K562 (cell line): ENCODE measurements around the gene ENPP7. TPM values are rescaled to one million over a fixed set of nuclear protein-coding genes. Genes with fewer than 3 reads are reported as not detected.

Experiments used
- ATAC-seq: fragments of 200-7000 bp; cut with Tn5 transposase; 3 replicates; pipeline ENCODE4 v1.9.1; 2020; ENCODE audit warnings: moderate library complexity
- BruUV-seq: library from RNA; stranded (reverse); fragments of 400-500 nt; replicated peaks from 2 replicates; lab custom pipeline; 2021; lab: Mats Ljungman, UMichigan
- CTCF ChIA-PET: fragments of 300-600 bp; formaldehyde crosslinking; extraction: SDS; loops from one replicate; lab custom pipeline; 2021; ENCODE audit warnings: low intra/inter-chr PET ratio; lab: Yijun Ruan, JAX
- POLR2A ChIA-PET: fragments of 300-600, 350-650 bp; sonication (Branson Sonifier 250); formaldehyde crosslinking; extraction: SDS; loops from one replicate; lab custom pipeline; 2021; ENCODE audit warnings: antibody characterized with exemption, inconsistent platforms; lab: Yijun Ruan, JAX
- DNase-seq, 4 experiments: peaks; one replicate each; pipeline versions ENCODE4 v3.0.0 to v3.0.0-alpha.2; 2011 to 2018; ENCODE audit warnings: low spot score in 3 of 4, mixed read lengths in 3 of 4; ENCODE audit errors: extremely low read depth in 1 of 4
- FAIRE-seq: peaks from 2 replicates; lab custom pipeline; 2011; peaks lifted over from hg19 to GRCh38; lab: Jason Lieb, UNC
- H2AFZ ChIP-seq: 2 replicates; pipeline ENCODE4 v1.6.0; 2011; ENCODE audit warnings: low read depth, low read length, control low read depth, inconsistent platforms
- H3K27ac ChIP-seq: fragments of 200-600 bp; 3 replicates; pipeline ENCODE4 v1.8.0; 2011; ENCODE audit warnings: low read depth, mild to moderate bottlenecking, control low read depth, inconsistent platforms, low read length, moderate library complexity, mixed read lengths; ENCODE audit errors: extremely low read depth
- H3K27me3 ChIP-seq, 2 experiments: fragments of 300-600 bp in 1 of 2; 2 replicates in 1 of 2; 3 replicates in 1 of 2; pipeline versions ENCODE4 v1.6.0 to v1.8.0; 2011; ENCODE audit warnings: inconsistent platforms in 2 of 2, low read length in 2 of 2, mild to moderate bottlenecking in 1 of 2, mixed read lengths in 1 of 2, moderate library complexity in 1 of 2; ENCODE audit not compliant: control insufficient read depth in 2 of 2, insufficient read depth in 2 of 2
- H3K36me3 ChIP-seq: fragments of 300-600 bp; 3 replicates; pipeline ENCODE4 v1.8.0; 2011; ENCODE audit warnings: mild to moderate bottlenecking, low read length, inconsistent platforms; ENCODE audit not compliant: control insufficient read depth, insufficient read depth
- H3K4me1 ChIP-seq, 2 experiments: fragments of 200-600 bp in 1 of 2; replicated peaks in 1 of 2; 2 replicates in 1 of 2; 3 replicates in 1 of 2; pipeline versions ENCODE4 v1.5.1 to v1.8.0; 2011; ENCODE audit warnings: inconsistent platforms in 2 of 2, low read length in 2 of 2, mild to moderate bottlenecking in 1 of 2, mixed read lengths in 1 of 2, moderate library complexity in 1 of 2; ENCODE audit not compliant: control insufficient read depth in 2 of 2, insufficient read depth in 2 of 2
- H3K4me2 ChIP-seq: 2 replicates; pipeline ENCODE4 v1.6.1; 2011; ENCODE audit warnings: low read length, control low read depth, inconsistent platforms, mixed read lengths; ENCODE audit not compliant: insufficient read depth
- H3K4me3 ChIP-seq: fragments of 200-600 bp; sonication (generic), shearing (Covaris generic); 2 replicates; pipeline ENCODE4 v1.5.1; 2016; ENCODE audit warnings: control low read depth, inconsistent platforms
- H3K79me2 ChIP-seq: fragments of 200-600 bp; 3 replicates; pipeline ENCODE4 v1.8.0; 2011; ENCODE audit warnings: low read length, inconsistent platforms; ENCODE audit not compliant: control insufficient read depth, insufficient read depth
- H3K9ac ChIP-seq, 2 experiments: 2 replicates each; pipeline versions ENCODE4 v1.6.0 to v1.6.1; 2011; ENCODE audit warnings: low read depth in 2 of 2, low read length in 2 of 2, control low read depth in 1 of 2, inconsistent platforms in 1 of 2, mild to moderate bottlenecking in 1 of 2, mixed read lengths in 1 of 2; ENCODE audit not compliant: insufficient read depth in 1 of 2
- H3K9me1 ChIP-seq: one replicate; pipeline ENCODE4 v1.6.0; 2011; ENCODE audit warnings: inconsistent platforms, mild to moderate bottlenecking, low read length, moderate library complexity; ENCODE audit not compliant: control insufficient read depth, insufficient read depth
- H3K9me3 ChIP-seq: replicated peaks from 2 replicates; pipeline ENCODE4 v1.5.1; 2011; ENCODE audit warnings: low read depth, low read length, inconsistent platforms; ENCODE audit not compliant: control insufficient read depth, insufficient read depth
- H4K20me1 ChIP-seq: replicated peaks from 2 replicates; pipeline ENCODE4 v1.6.1; 2011; ENCODE audit warnings: low read length, inconsistent platforms, mixed read lengths; ENCODE audit not compliant: control insufficient read depth, insufficient read depth
- BRD4 ChIP-seq: fragments of 200-600 bp; sonication (generic); IDR thresholded peaks from 2 replicates; pipeline ENCODE4 v1.6.1; 2017; ENCODE audit warnings: inconsistent platforms
- TRIM24 ChIP-seq, 2 experiments: fragments of 450-650 bp; IDR thresholded peaks; 2 replicates each; pipeline ENCODE4 v1.6.1; 2016
- XRCC5 ChIP-seq: fragments of 200-400 bp; formaldehyde crosslinking; IDR thresholded peaks from 2 replicates; pipeline ENCODE4 v1.6.1; 2017; ENCODE audit warnings: low read depth, mild to moderate bottlenecking, low read length
- ZNF3 ChIP-seq: fragments of 250-450 bp; sonication (Bioruptor Pico); IDR thresholded peaks from 2 replicates; pipeline ENCODE4 v1.5.0; 2021; ENCODE audit warnings: mild to moderate bottlenecking, moderate library complexity
- WGBS: fragments of 100-300 bp; shearing (Covaris generic); methylation state at CpG from one replicate; pipeline ENCODE4 v1.1.6; 2016; ENCODE audit warnings: low coverage, mixed read lengths; ENCODE audit not compliant: insufficient coverage; ENCODE audit errors: missing lambda C conversion rate; 5-methylcytosine and 5-hydroxymethylcytosine counted together
- in situ Hi-C: fragments of 300-500 bp; cut with MboI; formaldehyde crosslinking; loops from 4 replicates; pipeline ENCODE4 v1.15.0; 2018; ENCODE audit warnings: inconsistent platforms, mixed read lengths
- intact Hi-C: fragments of 100-400 bp; cut with micrococcal nuclease; formaldehyde crosslinking; loops from 2 replicates; pipeline ENCODE4 v1.14.2; 2022
- polyA plus RNA-seq, 8 experiments: library from polyadenylated mRNA; depleted of rRNA in 4 of 8; stranded (reverse) in 5 of 8; unstranded in 3 of 8; fragments of >200 nt; fragmentation: Nextera tagmentation in 2 of 8; fragmentation: Illumina TruSeq in 1 of 8; extraction: Ambion mirVana in 2 of 8; extraction: Trizol in 1 of 8; gene quantifications; 2 replicates each; pipeline versions ENCODE4 v1.2.1 to v1.2.3, GENCODE V29; 2011 to 2014; ENCODE audit warnings: inconsistent platforms in 1 of 8, missing spikeins in 1 of 8
- total RNA-seq, 7 experiments: library from RNA; depleted of rRNA in 6 of 7; stranded (reverse); fragments of >200 nt in 6 of 7; fragmentation: Illumina TruSeq in 2 of 7; extraction: Trizol in 2 of 7; gene quantifications; 2 replicates each; pipeline versions ENCODE4 v1.2.1 to v1.2.3, GENCODE V29; 2011 to 2021; ENCODE audit warnings: low replicate concordance in 1 of 7
- TF ChIP-seq, protein P1 (sequence below): sonication (generic); formaldehyde crosslinking; IDR thresholded peaks from 2 replicates; pipeline ENCODE4 v1.9.0; 2022; ENCODE audit warnings: mild to moderate bottlenecking, missing genetic modification reagents
- TF ChIP-seq, protein P2 (sequence below): sonication (generic); formaldehyde crosslinking; IDR thresholded peaks from 2 replicates; pipeline ENCODE4 v1.5.0; 2020; ENCODE audit warnings: missing genetic modification reagents

Gene ENPP7
- total and polyA plus RNA-seq, 9 of the 15 experiments (the other 6 are each of a cell fraction or from before 2014, with no cell fraction given): not detected

DNA sequence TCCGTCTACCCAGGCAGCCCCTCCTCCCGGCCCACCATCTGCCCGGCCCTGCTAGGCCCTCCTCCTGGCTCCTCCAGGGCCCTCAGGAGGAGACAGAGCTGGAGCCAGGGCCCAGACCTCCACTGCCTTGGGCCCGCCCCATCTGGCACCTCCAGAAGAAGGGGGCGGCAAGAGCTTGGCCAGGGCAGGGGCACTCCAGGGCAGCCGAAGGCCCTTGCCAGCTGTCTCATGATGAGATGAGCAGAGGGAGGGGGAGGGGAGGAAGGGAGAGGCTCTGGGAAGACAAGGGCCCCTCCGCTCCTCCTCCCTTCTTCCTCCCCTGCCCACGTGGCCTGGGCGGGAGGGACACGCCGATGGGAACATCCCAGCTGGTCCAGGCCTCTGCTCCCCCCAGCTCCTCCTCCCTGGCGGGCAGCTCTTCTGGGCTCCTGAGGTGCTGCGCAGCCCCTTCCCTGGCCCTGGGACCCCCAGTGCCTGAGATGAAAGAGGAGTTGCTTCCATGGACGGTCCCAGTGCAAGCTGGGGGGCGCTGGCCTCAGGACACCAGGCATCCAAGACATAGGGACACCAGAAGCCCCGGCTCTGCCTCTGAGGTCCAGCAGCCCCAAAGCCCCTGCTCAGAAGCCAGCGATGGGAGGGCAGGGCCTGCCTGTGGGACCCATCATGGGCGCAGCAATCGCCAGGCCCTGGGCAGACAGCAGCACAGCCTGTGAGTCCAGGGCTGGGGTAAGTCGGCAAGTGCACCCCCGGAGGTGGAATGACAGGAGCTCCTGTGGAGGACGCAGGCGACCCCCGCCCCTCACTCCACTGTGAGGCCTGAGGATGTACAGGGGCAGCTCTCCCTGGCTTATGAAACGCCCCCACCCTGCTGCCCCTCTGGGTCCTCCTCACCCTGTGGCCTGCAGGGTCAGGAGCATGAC is 23.6 kb upstream of the ENPP7 start:
- Histone ChIP-seq H3K4me2 (no peak overlapping the region), H3K27me3 (peaks cover 2 to 18% of the 10 kb centered on the region in 2 experiments; a peak in 3 of 5 replicates), H3K27ac (no peak overlapping the region), H3K79me2 (no peaks in the 10 kb centered on the region), H3K9me3 (no peaks in the 10 kb centered on the region), H3K4me3 (no peak overlapping the region), H3K9me1 (no peaks in the 10 kb centered on the region), H3K36me3 (no peaks in the 10 kb centered on the region), H3K9ac (no peak overlapping the region; a peak in 1 of 4 replicates), H3K4me1 (peaks cover 0 to 32% of the 10 kb centered on the region in 2 experiments; a peak in 2 of 5 replicates), H4K20me1 (0 out of 2 replicates have a peak, but pooled peaks cover 2% of the 10 kb centered on the region), H2AFZ (no peak overlapping the region)
- ATAC-seq (no peak), FAIRE-seq (no peak), DNase-seq (no peak)
- in situ Hi-C loops (no loop called here), intact Hi-C loops (loop anchor here (5.0 to 10.0 kb wide), 2 partner anchors 95 to 302 kb away; partner anchors contain the start of gene RBFOX3)
- ChIA-PET POLR2A (interaction anchor here (0.5 to 1.3 kb wide), 4 partner anchors 10 to 606 kb away, joined by 3 to 6 read pairs (median 3); no protein-coding TSS in a partner anchor), CTCF (no interaction called here)
- WGBS: 5% methylated on average over 17 of the region's 25 CpGs
- no TSS peak for BruUV-seq
- TF ChIP-seq, protein P1, sequence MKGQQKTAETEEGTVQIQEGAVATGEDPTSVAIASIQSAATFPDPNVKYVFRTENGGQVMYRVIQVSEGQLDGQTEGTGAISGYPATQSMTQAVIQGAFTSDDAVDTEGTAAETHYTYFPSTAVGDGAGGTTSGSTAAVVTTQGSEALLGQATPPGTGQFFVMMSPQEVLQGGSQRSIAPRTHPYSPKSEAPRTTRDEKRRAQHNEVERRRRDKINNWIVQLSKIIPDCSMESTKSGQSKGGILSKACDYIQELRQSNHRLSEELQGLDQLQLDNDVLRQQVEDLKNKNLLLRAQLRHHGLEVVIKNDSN: peak; percentile 46; the same call in 1 of the 2 replicates
- TF ChIP-seq, protein P2, sequence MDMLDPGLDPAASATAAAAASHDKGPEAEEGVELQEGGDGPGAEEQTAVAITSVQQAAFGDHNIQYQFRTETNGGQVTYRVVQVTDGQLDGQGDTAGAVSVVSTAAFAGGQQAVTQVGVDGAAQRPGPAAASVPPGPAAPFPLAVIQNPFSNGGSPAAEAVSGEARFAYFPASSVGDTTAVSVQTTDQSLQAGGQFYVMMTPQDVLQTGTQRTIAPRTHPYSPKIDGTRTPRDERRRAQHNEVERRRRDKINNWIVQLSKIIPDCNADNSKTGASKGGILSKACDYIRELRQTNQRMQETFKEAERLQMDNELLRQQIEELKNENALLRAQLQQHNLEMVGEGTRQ: peak; percentile 45; the same call in 1 of the 2 replicates
- TF ChIP-seq XRCC5 (no peak), ZNF3 (CRISPR knock-in tag) (no peak), BRD4 (no peak), TRIM24 (IDR thresholded peaks at IDR 0.05) (no peak)
